Measurements from ENCODE around the gene OR10A6.

The OR10A6 gene

GRCh38 chr11:7910286-7910788, 20.7 kb downstream of the OR10A6 start:
- Histone ChIP-seq H3K36me3 (no peaks in the 10 kb centered on the region), H3K27me3 (peaks cover 23% of the 10 kb centered on the region), H3K4me3 (ENCODE audit: low read depth in 1 of 2, low read length in 1 of 2) (no peak overlapping the region), H3K4me1 (ENCODE audit: control insufficient read depth in 1 of 2, insufficient read depth in 1 of 2, low read depth in 1 of 2, low read length in 1 of 2) (no peaks in the 10 kb centered on the region), H3K9me3 (no peaks in the 10 kb centered on the region), H3K27ac (no peak overlapping the region)
- TF ChIP-seq, protein P1, sequence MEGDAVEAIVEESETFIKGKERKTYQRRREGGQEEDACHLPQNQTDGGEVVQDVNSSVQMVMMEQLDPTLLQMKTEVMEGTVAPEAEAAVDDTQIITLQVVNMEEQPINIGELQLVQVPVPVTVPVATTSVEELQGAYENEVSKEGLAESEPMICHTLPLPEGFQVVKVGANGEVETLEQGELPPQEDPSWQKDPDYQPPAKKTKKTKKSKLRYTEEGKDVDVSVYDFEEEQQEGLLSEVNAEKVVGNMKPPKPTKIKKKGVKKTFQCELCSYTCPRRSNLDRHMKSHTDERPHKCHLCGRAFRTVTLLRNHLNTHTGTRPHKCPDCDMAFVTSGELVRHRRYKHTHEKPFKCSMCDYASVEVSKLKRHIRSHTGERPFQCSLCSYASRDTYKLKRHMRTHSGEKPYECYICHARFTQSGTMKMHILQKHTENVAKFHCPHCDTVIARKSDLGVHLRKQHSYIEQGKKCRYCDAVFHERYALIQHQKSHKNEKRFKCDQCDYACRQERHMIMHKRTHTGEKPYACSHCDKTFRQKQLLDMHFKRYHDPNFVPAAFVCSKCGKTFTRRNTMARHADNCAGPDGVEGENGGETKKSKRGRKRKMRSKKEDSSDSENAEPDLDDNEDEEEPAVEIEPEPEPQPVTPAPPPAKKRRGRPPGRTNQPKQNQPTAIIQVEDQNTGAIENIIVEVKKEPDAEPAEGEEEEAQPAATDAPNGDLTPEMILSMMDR (IDR thresholded peaks at IDR 0.05), result no peak

DNA sequence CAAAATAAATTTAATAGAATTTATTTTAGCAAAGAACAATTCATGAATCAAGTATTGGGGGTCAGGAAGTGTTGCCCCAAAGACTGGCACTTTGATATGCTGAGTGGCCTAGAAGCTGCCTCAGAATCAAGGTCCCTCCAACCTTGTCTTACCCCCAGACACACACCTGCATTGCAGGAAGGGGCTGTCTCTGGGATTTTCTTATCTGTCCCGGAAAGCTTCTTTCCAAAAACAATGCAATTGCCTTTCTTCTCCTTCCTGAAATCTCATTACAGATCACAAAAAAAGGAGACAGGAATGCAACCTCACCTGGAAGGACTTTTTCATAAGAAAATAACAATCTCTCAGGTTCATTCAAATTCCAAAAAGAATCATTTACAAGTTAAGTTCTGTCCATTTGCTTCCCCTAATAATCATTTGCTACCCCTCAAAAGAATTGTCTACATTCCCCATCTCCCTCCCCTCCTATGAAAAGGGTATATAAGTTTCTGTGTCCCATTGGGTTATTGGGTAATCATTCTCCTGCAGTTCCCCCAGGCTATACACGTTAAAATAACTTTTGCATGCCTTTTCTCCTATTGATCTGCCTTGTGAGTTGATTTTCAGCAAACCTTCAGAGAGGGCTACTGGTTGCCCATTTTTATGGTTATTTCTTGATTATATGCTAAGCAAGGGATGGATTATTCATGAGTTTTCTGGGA, 21.3 kb downstream of the OR10A6 start:
- H3K27me3 ChIP-seq, result peaks cover 23% of the 10 kb centered on the region
- H3K4me1 ChIP-seq (ENCODE audit: control insufficient read depth in 1 of 2, insufficient read depth in 1 of 2, low read depth in 1 of 2, low read length in 1 of 2), result no peaks in the 10 kb centered on the region
- H3K27ac ChIP-seq, result no peak overlapping the region
- no peak overlapping the region for H3K4me3 ChIP-seq (ENCODE audit: low read depth in 1 of 2, low read length in 1 of 2)
- TF ChIP-seq, protein P1 (IDR thresholded peaks at IDR 0.05), result no peak
- H3K9me3 ChIP-seq, result no peaks in the 10 kb centered on the region
- no peaks in the 10 kb centered on the region for H3K36me3 ChIP-seq

DNA sequence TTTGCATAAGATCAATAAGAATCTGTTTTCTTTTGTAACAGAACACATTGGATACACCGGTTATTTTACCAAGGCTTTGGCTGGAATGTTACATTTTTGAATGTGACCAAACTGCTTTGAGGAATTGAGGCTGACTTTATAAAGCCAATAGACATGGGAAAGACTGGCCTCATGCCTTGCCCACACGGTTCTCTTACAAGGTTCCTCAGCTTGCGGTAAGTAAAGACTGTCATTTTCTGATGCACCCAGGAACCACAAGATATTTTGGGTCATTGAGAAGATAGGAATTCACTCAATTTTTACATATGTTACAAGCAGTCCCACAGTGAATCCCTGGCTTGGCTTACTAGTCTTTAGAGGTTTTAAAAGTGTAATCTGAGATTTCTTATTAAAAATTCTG, 23.9 kb downstream of the OR10A6 start:
- TF ChIP-seq, protein P1 (IDR thresholded peaks at IDR 0.05), result no peak
- no peak overlapping the region for H3K27ac ChIP-seq
- no peak overlapping the region for H3K4me3 ChIP-seq (ENCODE audit: low read depth in 1 of 2, low read length in 1 of 2)
- no peaks in the 10 kb centered on the region for H3K9me3 ChIP-seq
- H3K27me3 ChIP-seq, result peaks cover 23% of the 10 kb centered on the region
- no peaks in the 10 kb centered on the region for H3K4me1 ChIP-seq (ENCODE audit: control insufficient read depth in 1 of 2, insufficient read depth in 1 of 2, low read depth in 1 of 2, low read length in 1 of 2)
- H3K36me3 ChIP-seq, result no peaks in the 10 kb centered on the region

DNA sequence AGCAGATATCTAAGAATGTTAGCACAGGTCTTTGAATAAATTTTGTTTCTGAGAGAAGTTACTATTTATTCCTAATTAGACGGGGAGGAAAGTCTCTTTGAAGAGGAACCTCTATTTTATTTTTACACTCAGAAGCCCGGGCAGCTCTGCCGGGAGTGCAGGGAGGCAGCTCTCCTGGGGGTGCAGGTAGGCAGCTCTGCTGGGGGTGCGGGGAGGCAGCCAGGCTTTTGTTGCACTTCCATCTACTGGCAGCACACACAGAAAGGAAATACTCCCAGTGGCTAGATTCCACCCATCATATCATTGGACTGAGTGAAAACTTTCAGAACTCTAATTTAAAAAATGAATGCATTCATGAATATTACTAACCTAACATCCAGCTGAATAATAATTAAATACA, 24.6 kb downstream of the OR10A6 start:
- Histone ChIP-seq H3K36me3 (no peaks in the 10 kb centered on the region), H3K27ac (no peak overlapping the region), H3K4me1 (ENCODE audit: control insufficient read depth in 1 of 2, insufficient read depth in 1 of 2, low read depth in 1 of 2, low read length in 1 of 2) (no peaks in the 10 kb centered on the region), H3K9me3 (no peaks in the 10 kb centered on the region), H3K27me3 (peaks cover 23% of the 10 kb centered on the region), H3K4me3 (ENCODE audit: low read depth in 1 of 2, low read length in 1 of 2) (no peak overlapping the region)
- TF ChIP-seq, protein P1 (IDR thresholded peaks at IDR 0.05), result no peak

DNA sequence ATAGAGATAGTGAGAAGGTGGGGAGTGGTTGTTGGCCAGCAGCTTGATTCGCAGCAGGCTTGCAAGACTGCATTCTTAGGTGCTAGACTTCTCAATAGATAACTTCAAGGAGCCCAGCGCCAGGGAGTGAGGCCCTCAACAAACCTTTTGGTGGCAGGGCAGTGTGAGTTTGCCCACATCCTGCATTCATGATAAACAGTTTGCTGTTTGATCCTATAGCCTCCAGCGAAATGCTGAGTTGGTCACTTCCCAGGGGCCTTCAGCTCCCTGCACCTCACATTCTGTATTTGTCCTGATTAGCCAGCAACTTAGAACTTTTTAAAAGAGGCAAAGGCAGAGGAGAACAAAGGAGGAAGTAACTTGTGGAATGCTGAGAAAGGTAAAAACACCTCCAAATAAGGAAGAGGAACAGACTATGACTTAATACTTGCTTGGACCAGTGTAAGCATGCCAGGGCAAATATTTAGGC, 25.1 kb downstream of the OR10A6 start:
- Histone ChIP-seq H3K4me3 (ENCODE audit: low read depth in 1 of 2, low read length in 1 of 2) (no peak overlapping the region), H3K9me3 (no peaks in the 10 kb centered on the region), H3K36me3 (no peaks in the 10 kb centered on the region), H3K27me3 (peaks cover 23% of the 10 kb centered on the region), H3K27ac (no peak overlapping the region), H3K4me1 (ENCODE audit: control insufficient read depth in 1 of 2, insufficient read depth in 1 of 2, low read depth in 1 of 2, low read length in 1 of 2) (no peaks in the 10 kb centered on the region)
- TF ChIP-seq, protein P1 (IDR thresholded peaks at IDR 0.05), result no peak

Measured in neutrophil (primary cell).